ENCODE data around the gene OPN4. TPM values are rescaled to one million over a fixed set of nuclear protein-coding genes. Genes with fewer than 3 reads are reported as not detected.
"Not testable (repeated sequence)": the region's sequence is repeated elsewhere in the genome, so short reads cannot be mapped to it uniquely, and the experiment has no call there.

OPN4 gene
- total and polyA plus RNA-seq, 2 of the 13 experiments (the other 11 are each of a cell fraction or from before 2014, with no cell fraction given), result not detected

GRCh38 chr10:86644794-86645445, 9.4 kb upstream of the OPN4 start:
- Histone ChIP-seq H3K4me1 (ENCODE audit: insufficient read depth, low read length) (no peaks in the 10 kb centered on the region), H3K9ac (ENCODE audit: insufficient read depth, low read depth, low read length) (no peak overlapping the region), H3K9me3 (ENCODE audit: low read length) (no peaks in the 10 kb centered on the region), H3K4me3 (replicated peaks in 1 of 3; ENCODE audit: insufficient read depth in 1 of 3, low read depth in 2 of 3, low read length in 3 of 3) (no peak overlapping the region), H4K20me1 (ENCODE audit: insufficient read depth, low read length) (no peaks in the 10 kb centered on the region), H2AFZ (ENCODE audit: low read length) (no peak overlapping the region), H3K27ac (ENCODE audit: extremely low read length, insufficient read depth, low read length) (no peak overlapping the region), H3K27me3 (ENCODE audit: control insufficient read depth in 1 of 2, insufficient read depth in 2 of 2, low read length in 2 of 2) (peaks cover 5 to 20% of the 10 kb centered on the region in 2 experiments; a peak in 3 of 5 replicates), H3K79me2 (ENCODE audit: insufficient read depth, low read length) (no peaks in the 10 kb centered on the region), H3K36me3 (replicated peaks in 1 of 2; ENCODE audit: control insufficient read depth in 1 of 2, insufficient read depth in 2 of 2, low read length in 2 of 2) (no peaks in the 10 kb centered on the region), H3K4me2 (ENCODE audit: low read depth, low read length) (no peak overlapping the region)
- no peak for DNase-seq (ENCODE audit: low spot score)
- ATAC-seq, result peak; percentile 36; the same call in 2 of the 3 replicates
- FAIRE-seq, result no peak
- whole genome bisulfite sequencing (ENCODE audit: low lambda C conversion rate), result 61% methylated on average over 3 of the region's 5 CpGs
- TF ChIP-seq PCBP2 (optimal IDR thresholded peaks at IDR 0.05; ENCODE audit: low read depth, low read length, poor library complexity, severe bottlenecking) (no peak), ZNF569 (CRISPR knock-in tag; IDR thresholded peaks at IDR 0.05; ENCODE audit: borderline replicate concordance) (no peak), ZNF234 (CRISPR knock-in tag; conservative IDR thresholded peaks at IDR 0.05) (no peak), ZNF547 (CRISPR knock-in tag; IDR thresholded peaks at IDR 0.05) (no peak)
- TF ChIP-seq, protein P1, sequence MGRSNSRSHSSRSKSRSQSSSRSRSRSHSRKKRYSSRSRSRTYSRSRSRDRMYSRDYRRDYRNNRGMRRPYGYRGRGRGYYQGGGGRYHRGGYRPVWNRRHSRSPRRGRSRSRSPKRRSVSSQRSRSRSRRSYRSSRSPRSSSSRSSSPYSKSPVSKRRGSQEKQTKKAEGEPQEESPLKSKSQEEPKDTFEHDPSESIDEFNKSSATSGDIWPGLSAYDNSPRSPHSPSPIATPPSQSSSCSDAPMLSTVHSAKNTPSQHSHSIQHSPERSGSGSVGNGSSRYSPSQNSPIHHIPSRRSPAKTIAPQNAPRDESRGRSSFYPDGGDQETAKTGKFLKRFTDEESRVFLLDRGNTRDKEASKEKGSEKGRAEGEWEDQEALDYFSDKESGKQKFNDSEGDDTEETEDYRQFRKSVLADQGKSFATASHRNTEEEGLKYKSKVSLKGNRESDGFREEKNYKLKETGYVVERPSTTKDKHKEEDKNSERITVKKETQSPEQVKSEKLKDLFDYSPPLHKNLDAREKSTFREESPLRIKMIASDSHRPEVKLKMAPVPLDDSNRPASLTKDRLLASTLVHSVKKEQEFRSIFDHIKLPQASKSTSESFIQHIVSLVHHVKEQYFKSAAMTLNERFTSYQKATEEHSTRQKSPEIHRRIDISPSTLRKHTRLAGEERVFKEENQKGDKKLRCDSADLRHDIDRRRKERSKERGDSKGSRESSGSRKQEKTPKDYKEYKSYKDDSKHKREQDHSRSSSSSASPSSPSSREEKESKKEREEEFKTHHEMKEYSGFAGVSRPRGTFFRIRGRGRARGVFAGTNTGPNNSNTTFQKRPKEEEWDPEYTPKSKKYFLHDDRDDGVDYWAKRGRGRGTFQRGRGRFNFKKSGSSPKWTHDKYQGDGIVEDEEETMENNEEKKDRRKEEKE (IDR thresholded peaks at IDR 0.05), result no peak
- no TSS peak for BruUV-seq (replicated peaks)
- in situ Hi-C loops (cut with HindIII; ENCODE audit: extremely low pct_ligation_motif_present, low pct_unique_long_range_greater_than_20kb) (no loop called here), intact Hi-C loops (cut with micrococcal nuclease; ENCODE audit: unreplicated experiment) (loop anchor here (5.0 kb wide), 1 partner anchor 53 kb away; no protein-coding TSS in a partner anchor)
- ChIA-PET CTCF (ENCODE audit: low intra/inter-chr PET ratio, low total read pairs) (no interaction called here), POLR2A (no interaction called here)

- intact Hi-C loops (cut with micrococcal nuclease; ENCODE audit: unreplicated experiment); in situ Hi-C loops (cut with HindIII; ENCODE audit: extremely low pct_ligation_motif_present, low pct_unique_long_range_greater_than_20kb); H3K79me2 ChIP-seq (ENCODE audit: insufficient read depth, low read length); H3K4me2 ChIP-seq (ENCODE audit: low read depth, low read length); BruUV-seq (replicated peaks); POLR2A ChIA-PET; DNase-seq (ENCODE audit: low spot score); H3K9ac ChIP-seq (ENCODE audit: insufficient read depth, low read depth, low read length); FAIRE-seq; H3K4me1 ChIP-seq (ENCODE audit: insufficient read depth, low read length); H3K4me3 ChIP-seq (replicated peaks in 1 of 3; ENCODE audit: insufficient read depth in 1 of 3, low read depth in 2 of 3, low read length in 3 of 3); H3K9me3 ChIP-seq (ENCODE audit: low read length); H3K36me3 ChIP-seq (replicated peaks in 1 of 2; ENCODE audit: control insufficient read depth in 1 of 2, insufficient read depth in 2 of 2, low read length in 2 of 2); H2AFZ ChIP-seq (ENCODE audit: low read length); ATAC-seq; H4K20me1 ChIP-seq (ENCODE audit: insufficient read depth, low read length); H3K27ac ChIP-seq (ENCODE audit: extremely low read length, insufficient read depth, low read length); CTCF ChIA-PET (ENCODE audit: low intra/inter-chr PET ratio, low total read pairs): not testable (repeated sequence)
- WGBS (ENCODE audit: low lambda C conversion rate), result 40% methylated on average over 5 of the region's 5 CpGs
- H3K27me3 ChIP-seq (ENCODE audit: control insufficient read depth in 1 of 2, insufficient read depth in 2 of 2, low read length in 2 of 2), result peaks cover 5 to 27% of the 10 kb centered on the region in 2 experiments; a peak in 3 of 5 replicates
Measured at GRCh38 chr10:86645621-86646165, 8.7 kb upstream of the OPN4 start.
